Measurements from ENCODE around the gene MAMDC4.

DNA sequence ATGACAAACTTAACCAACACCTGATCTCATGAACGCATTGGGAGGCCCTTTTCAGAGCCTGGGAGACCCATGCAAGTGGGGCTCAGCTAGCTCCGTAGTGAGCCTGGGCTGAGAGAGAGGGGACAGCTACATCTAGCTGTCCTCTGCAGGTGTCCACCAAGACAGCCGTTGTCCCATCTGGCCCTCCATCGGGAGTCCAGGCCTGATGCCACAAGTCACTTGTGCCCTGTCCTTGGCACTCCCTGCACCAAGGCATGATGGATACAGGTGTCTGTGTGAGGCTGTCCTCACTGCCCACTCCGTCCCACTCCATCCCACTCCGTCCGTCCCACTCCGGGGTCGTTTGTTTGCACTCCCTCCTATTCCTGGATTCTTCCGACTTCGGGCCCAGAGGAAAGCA lies 16.5 kb downstream of the MAMDC4 start:
- TF ChIP-seq CTCF (IDR thresholded peaks at IDR 0.05 in 2 of 3, conservative IDR thresholded peaks at IDR 0.05 in 1 of 3; ENCODE audit: borderline replicate concordance in 1 of 3, insufficient read depth in 1 of 3, low read depth in 2 of 3, low read length in 2 of 3) (no peak), CEBPB (IDR thresholded peaks at IDR 0.05; ENCODE audit: low read depth) (no peak), POLR2AphosphoS5 (IDR thresholded peaks at IDR 0.05; ENCODE audit: low read depth, low read length) (no peak), POLR2A (IDR thresholded peaks at IDR 0.05; ENCODE audit: borderline replicate concordance, extremely low read depth, insufficient read depth, insufficient read length) (no peak), JUND (IDR thresholded peaks at IDR 0.05) (no peak), MAX (IDR thresholded peaks at IDR 0.05) (no peak), TCF7L2 (IDR thresholded peaks at IDR 0.05; ENCODE audit: borderline replicate concordance, extremely low read depth, insufficient read depth, insufficient read length) (no peak), RAD21 (IDR thresholded peaks at IDR 0.05; ENCODE audit: low read depth) (no peak)
- TF ChIP-seq, protein P1, sequence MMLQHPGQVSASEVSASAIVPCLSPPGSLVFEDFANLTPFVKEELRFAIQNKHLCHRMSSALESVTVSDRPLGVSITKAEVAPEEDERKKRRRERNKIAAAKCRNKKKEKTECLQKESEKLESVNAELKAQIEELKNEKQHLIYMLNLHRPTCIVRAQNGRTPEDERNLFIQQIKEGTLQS (IDR thresholded peaks at IDR 0.05), result no peak
- TF ChIP-seq, protein P2, sequence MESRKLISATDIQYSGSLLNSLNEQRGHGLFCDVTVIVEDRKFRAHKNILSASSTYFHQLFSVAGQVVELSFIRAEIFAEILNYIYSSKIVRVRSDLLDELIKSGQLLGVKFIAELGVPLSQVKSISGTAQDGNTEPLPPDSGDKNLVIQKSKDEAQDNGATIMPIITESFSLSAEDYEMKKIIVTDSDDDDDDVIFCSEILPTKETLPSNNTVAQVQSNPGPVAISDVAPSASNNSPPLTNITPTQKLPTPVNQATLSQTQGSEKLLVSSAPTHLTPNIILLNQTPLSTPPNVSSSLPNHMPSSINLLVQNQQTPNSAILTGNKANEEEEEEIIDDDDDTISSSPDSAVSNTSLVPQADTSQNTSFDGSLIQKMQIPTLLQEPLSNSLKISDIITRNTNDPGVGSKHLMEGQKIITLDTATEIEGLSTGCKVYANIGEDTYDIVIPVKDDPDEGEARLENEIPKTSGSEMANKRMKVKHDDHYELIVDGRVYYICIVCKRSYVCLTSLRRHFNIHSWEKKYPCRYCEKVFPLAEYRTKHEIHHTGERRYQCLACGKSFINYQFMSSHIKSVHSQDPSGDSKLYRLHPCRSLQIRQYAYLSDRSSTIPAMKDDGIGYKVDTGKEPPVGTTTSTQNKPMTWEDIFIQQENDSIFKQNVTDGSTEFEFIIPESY (IDR thresholded peaks at IDR 0.05; ENCODE audit: extremely low read depth, insufficient replicate concordance, low read length), result no peak
